NCI-H69 (cell line): ENCODE data around the gene FZD7.

Source experiments
- DNase-seq: peaks from one replicate; lab custom pipeline; 2025; lab: John Stamatoyannopoulos, UW

Gene FZD7

GRCh38 chr2:202037086-202037485, 3.4 kb downstream of the FZD7 start:
- DNase-seq: no peak

- peak; percentile 47 for DNase-seq
Measured at GRCh38 chr2:202038471-202039277, 5.0 kb downstream of the FZD7 start.

- peak; percentile 69 for DNase-seq
Measured at GRCh38 chr2:202039278-202040078, 5.8 kb downstream of the FZD7 start.

- DNase-seq: peak; percentile 31
Measured at GRCh38 chr2:202040079-202040844, 6.6 kb downstream of the FZD7 start.

GRCh38 chr2:202042444-202042843, 8.8 kb downstream of the FZD7 start:
- DNase-seq: peak; percentile 28

GRCh38 chr2:202043475-202043874, 9.8 kb downstream of the FZD7 start:
- no peak for DNase-seq

- DNase-seq: no peak
Measured at GRCh38 chr2:202044777-202045176, 11.1 kb downstream of the FZD7 start.

GRCh38 chr2:202046572-202046971, 12.9 kb downstream of the FZD7 start:
- peak; percentile 7 for DNase-seq

- no peak for DNase-seq
Measured at GRCh38 chr2:202049092-202049728, 15.6 kb downstream of the FZD7 start.

- DNase-seq: no peak
Measured at GRCh38 chr2:202049840-202050239, 16.2 kb downstream of the FZD7 start.

GRCh38 chr2:202050652-202051051, 17.0 kb downstream of the FZD7 start:
- no peak for DNase-seq

GRCh38 chr2:202051499-202052161, 18.0 kb downstream of the FZD7 start:
- DNase-seq: peak; percentile 48

- DNase-seq: no peak
Measured at GRCh38 chr2:202052235-202052634, 18.6 kb downstream of the FZD7 start.

GRCh38 chr2:202054679-202055078, 21.0 kb downstream of the FZD7 start:
- peak; percentile 30 for DNase-seq

GRCh38 chr2:202056611-202057010, 23.0 kb downstream of the FZD7 start:
- DNase-seq: peak; percentile 34

- no peak for DNase-seq
Measured at GRCh38 chr2:202060218-202060617, 26.6 kb downstream of the FZD7 start.

- no peak for DNase-seq
Measured at GRCh38 chr2:202061695-202062094, 28.0 kb downstream of the FZD7 start.

GRCh38 chr2:202064171-202064880, 30.7 kb downstream of the FZD7 start:
- DNase-seq: peak; percentile 59

GRCh38 chr2:202064881-202065230, 31.2 kb downstream of the FZD7 start:
- no peak for DNase-seq

GRCh38 chr2:202065876-202066275, 32.2 kb downstream of the FZD7 start:
- no peak for DNase-seq

- no peak for DNase-seq
Measured at GRCh38 chr2:202066875-202067274, 33.2 kb downstream of the FZD7 start.
